Measurements from ENCODE around the gene GSTO2. TPM values are rescaled to one million over a fixed set of nuclear protein-coding genes. Genes with fewer than 3 reads are reported as not detected.

GSTO2 gene
- total and polyA plus RNA-seq, 2 experiments from 2014 or later: 30.7 to 49.8 TPM

DNA sequence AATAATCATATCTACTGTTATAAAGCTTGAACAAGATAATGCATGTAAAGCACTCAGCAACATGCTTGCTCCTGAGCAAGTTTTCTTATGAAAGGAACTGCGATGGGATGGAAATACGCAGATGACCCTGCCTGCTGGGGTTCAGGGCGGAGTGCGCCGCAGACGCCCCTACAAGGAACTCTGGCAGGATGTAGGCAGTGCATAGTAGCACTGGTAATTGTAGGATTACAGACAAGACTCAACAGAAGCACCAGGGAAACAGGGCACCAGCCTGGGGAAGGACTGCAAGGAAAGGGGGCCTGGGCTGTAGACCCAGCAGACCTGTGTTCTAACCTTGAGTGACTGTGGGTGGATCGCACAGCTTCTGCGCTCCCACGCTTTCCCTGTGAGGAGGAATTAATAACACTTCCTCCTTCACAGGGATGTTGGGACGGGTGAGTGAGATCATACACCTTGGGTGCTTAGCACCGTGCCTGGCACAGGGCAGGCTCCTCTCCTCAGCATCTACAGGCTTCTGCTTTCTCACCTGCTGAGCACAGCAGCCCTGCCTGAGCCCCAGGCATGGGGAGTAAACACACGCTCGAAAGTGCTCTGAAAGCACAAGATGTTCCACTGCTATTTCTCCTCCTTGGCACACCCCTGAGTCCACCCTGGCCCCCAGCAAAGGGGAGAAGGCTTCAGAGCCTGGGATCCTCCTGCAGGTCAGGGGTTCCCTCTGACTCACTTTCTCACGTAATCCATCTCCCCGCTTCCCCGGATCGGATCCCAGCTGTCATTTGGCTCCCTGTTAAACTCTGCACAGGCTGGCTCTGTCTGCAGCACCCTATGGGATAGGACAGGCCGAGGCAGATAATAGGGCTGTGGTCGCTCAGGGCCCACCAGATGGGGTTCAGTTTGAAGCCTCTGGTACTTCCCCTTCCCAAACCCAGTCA lies 50.1 kb downstream of the GSTO2 start:
- no peaks in the 10 kb centered on the region for H3K27me3 ChIP-seq (ENCODE audit: insufficient read depth)
- H3K27ac Mint-ChIP-seq: peak overlapping the region; percentile 50; the same call in 1 of the 2 replicates
- H3K4me3 Mint-ChIP-seq: no peak overlapping the region
- H3K27me3 Mint-ChIP-seq (ENCODE audit: insufficient read depth, low read depth, poor library complexity): peaks cover 18% of the 10 kb centered on the region
- H3F3A ChIP-seq (replicated peaks; ENCODE audit: low read depth): no peaks in the 10 kb centered on the region
- no peaks in the 10 kb centered on the region for H3K36me3 ChIP-seq (ENCODE audit: insufficient read depth)
- H3K79me2 ChIP-seq (replicated peaks; ENCODE audit: insufficient read depth): peaks cover 77% of the 10 kb centered on the region
- TF ChIP-seq CTCF (conservative IDR thresholded peaks at IDR 0.05; ENCODE audit: low read depth in 2 of 2) (no peak), JUNB (IDR thresholded peaks at IDR 0.05; ENCODE audit: unreplicated experiment) (no peak), EZH2phosphoT487 (IDR thresholded peaks at IDR 0.05; ENCODE audit: unreplicated experiment) (no peak), NANOG (IDR thresholded peaks at IDR 0.05; ENCODE audit: borderline replicate concordance) (no peak), ZNF331 (CRISPR knock-in tag; IDR thresholded peaks at IDR 0.05; ENCODE audit: low read depth) (no peak), STAT1 (IDR thresholded peaks at IDR 0.05; ENCODE audit: unreplicated experiment) (no peak)
- TF ChIP-seq, protein P1, sequence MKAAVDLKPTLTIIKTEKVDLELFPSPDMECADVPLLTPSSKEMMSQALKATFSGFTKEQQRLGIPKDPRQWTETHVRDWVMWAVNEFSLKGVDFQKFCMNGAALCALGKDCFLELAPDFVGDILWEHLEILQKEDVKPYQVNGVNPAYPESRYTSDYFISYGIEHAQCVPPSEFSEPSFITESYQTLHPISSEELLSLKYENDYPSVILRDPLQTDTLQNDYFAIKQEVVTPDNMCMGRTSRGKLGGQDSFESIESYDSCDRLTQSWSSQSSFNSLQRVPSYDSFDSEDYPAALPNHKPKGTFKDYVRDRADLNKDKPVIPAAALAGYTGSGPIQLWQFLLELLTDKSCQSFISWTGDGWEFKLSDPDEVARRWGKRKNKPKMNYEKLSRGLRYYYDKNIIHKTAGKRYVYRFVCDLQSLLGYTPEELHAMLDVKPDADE (IDR thresholded peaks at IDR 0.05): no peak
- no peaks in the 10 kb centered on the region for H3K9me2 ChIP-seq (ENCODE audit: insufficient read depth)
- H3K4me1 Mint-ChIP-seq: peaks cover 65% of the 10 kb centered on the region
- peak overlapping the region; percentile 63; the same call in 1 of the 2 replicates for H3K27ac ChIP-seq (ENCODE audit: low read depth)
- H3K4me1 ChIP-seq (ENCODE audit: insufficient read depth): peaks cover 62% of the 10 kb centered on the region
- no peak overlapping the region for H3K4me2 ChIP-seq
- ATAC-seq (peak; percentile 17), DNase-seq (ENCODE audit: low spot score) (no peak)
- peaks cover 23% of the 10 kb centered on the region; the same call in 1 of the 2 replicates for H4K20me1 ChIP-seq (replicated peaks; ENCODE audit: insufficient read depth)
- H3K36me3 Mint-ChIP-seq (ENCODE audit: low read depth): peaks cover 32% of the 10 kb centered on the region
- H3K9me3 Mint-ChIP-seq: no peaks in the 10 kb centered on the region; the same call in 2 of the 3 replicates
- no peak overlapping the region for H3K4me3 ChIP-seq
- no peak overlapping the region for H2AFZ ChIP-seq

- H3K9me2 ChIP-seq (ENCODE audit: insufficient read depth): 0 out of 2 replicates have a peak, but pooled peaks cover 2% of the 10 kb centered on the region
- H3K79me2 ChIP-seq (replicated peaks; ENCODE audit: insufficient read depth): peaks cover 98% of the 10 kb centered on the region
- Mint-ChIP-seq H3K4me1 (peaks cover 81% of the 10 kb centered on the region), H3K9me3 (no peaks in the 10 kb centered on the region; the same call in 2 of the 3 replicates), H3K27me3 (ENCODE audit: insufficient read depth, low read depth, poor library complexity) (peaks cover 14% of the 10 kb centered on the region), H3K36me3 (ENCODE audit: low read depth) (peaks cover 33% of the 10 kb centered on the region), H3K27ac (no peak overlapping the region; the same call in 1 of the 2 replicates), H3K4me3 (no peak overlapping the region)
- H2AFZ ChIP-seq: no peak overlapping the region
- no peaks in the 10 kb centered on the region for H3F3A ChIP-seq (replicated peaks; ENCODE audit: low read depth)
- DNase-seq (ENCODE audit: low spot score) (no peak), ATAC-seq (no peak)
- peaks cover 20% of the 10 kb centered on the region; the same call in 1 of the 2 replicates for H4K20me1 ChIP-seq (replicated peaks; ENCODE audit: insufficient read depth)
- H3K4me2 ChIP-seq: no peak overlapping the region
- H3K36me3 ChIP-seq (ENCODE audit: insufficient read depth): no peaks in the 10 kb centered on the region
- H3K27ac ChIP-seq (ENCODE audit: low read depth): no peak overlapping the region
- H3K4me1 ChIP-seq (ENCODE audit: insufficient read depth): peaks cover 64% of the 10 kb centered on the region
- no peaks in the 10 kb centered on the region for H3K27me3 ChIP-seq (ENCODE audit: insufficient read depth)
- H3K4me3 ChIP-seq: no peak overlapping the region
- TF ChIP-seq POLR2AphosphoS5 (IDR thresholded peaks at IDR 0.05; ENCODE audit: low read depth): no peak
- no peak for TF ChIP-seq EZH2phosphoT487 (IDR thresholded peaks at IDR 0.05; ENCODE audit: unreplicated experiment)
- TF ChIP-seq, protein P2, sequence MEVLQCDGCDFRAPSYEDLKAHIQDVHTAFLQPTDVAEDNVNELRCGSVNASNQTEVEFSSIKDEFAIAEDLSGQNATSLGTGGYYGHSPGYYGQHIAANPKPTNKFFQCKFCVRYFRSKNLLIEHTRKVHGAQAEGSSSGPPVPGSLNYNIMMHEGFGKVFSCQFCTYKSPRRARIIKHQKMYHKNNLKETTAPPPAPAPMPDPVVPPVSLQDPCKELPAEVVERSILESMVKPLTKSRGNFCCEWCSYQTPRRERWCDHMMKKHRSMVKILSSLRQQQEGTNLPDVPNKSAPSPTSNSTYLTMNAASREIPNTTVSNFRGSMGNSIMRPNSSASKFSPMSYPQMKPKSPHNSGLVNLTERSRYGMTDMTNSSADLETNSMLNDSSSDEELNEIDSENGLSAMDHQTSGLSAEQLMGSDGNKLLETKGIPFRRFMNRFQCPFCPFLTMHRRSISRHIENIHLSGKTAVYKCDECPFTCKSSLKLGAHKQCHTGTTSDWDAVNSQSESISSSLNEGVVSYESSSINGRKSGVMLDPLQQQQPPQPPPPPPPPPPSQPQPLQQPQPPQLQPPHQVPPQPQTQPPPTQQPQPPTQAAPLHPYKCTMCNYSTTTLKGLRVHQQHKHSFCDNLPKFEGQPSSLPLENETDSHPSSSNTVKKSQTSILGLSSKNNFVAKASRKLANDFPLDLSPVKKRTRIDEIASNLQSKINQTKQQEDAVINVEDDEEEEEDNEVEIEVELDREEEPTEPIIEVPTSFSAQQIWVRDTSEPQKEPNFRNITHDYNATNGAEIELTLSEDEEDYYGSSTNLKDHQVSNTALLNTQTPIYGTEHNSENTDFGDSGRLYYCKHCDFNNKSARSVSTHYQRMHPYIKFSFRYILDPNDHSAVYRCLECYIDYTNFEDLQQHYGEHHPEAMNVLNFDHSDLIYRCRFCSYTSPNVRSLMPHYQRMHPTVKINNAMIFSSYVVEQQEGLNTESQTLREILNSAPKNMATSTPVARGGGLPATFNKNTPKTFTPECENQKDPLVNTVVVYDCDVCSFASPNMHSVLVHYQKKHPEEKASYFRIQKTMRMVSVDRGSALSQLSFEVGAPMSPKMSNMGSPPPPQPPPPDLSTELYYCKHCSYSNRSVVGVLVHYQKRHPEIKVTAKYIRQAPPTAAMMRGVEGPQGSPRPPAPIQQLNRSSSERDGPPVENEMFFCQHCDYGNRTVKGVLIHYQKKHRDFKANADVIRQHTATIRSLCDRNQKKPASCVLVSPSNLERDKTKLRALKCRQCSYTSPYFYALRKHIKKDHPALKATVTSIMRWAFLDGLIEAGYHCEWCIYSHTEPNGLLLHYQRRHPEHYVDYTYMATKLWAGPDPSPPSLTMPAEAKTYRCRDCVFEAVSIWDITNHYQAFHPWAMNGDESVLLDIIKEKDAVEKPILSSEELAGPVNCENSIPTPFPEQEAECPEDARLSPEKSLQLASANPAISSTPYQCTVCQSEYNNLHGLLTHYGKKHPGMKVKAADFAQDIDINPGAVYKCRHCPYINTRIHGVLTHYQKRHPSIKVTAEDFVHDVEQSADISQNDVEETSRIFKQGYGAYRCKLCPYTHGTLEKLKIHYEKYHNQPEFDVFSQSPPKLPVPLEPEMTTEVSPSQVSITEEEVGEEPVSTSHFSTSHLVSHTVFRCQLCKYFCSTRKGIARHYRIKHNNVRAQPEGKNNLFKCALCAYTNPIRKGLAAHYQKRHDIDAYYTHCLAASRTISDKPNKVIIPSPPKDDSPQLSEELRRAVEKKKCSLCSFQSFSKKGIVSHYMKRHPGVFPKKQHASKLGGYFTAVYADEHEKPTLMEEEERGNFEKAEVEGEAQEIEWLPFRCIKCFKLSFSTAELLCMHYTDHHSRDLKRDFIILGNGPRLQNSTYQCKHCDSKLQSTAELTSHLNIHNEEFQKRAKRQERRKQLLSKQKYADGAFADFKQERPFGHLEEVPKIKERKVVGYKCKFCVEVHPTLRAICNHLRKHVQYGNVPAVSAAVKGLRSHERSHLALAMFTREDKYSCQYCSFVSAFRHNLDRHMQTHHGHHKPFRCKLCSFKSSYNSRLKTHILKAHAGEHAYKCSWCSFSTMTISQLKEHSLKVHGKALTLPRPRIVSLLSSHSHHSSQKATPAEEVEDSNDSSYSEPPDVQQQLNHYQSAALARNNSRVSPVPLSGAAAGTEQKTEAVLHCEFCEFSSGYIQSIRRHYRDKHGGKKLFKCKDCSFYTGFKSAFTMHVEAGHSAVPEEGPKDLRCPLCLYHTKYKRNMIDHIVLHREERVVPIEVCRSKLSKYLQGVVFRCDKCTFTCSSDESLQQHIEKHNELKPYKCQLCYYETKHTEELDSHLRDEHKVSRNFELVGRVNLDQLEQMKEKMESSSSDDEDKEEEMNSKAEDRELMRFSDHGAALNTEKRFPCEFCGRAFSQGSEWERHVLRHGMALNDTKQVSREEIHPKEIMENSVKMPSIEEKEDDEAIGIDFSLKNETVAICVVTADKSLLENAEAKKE (CRISPR knock-in tag; IDR thresholded peaks at IDR 0.05): no peak
- no peak for TF ChIP-seq CREB1 (CRISPR knock-in tag; IDR thresholded peaks at IDR 0.05; ENCODE audit: low read depth)
- TF ChIP-seq EZH2 (IDR thresholded peaks at IDR 0.05; ENCODE audit: low read depth, unreplicated experiment): no peak
- TF ChIP-seq JUNB (IDR thresholded peaks at IDR 0.05; ENCODE audit: unreplicated experiment): no peak
- no peak for TF ChIP-seq NANOG (IDR thresholded peaks at IDR 0.05; ENCODE audit: borderline replicate concordance)
- no peak for TF ChIP-seq STAT1 (IDR thresholded peaks at IDR 0.05; ENCODE audit: unreplicated experiment)
These were observed 52.2 kb downstream of the GSTO2 start for GRCh38 chr10:104321226-104321625.
